Nucleus accumbens (tissue), 56 donors: Measurements from ENCODE around the gene ANO3.

Source experiments
- DNase-seq, 56 donors: peaks; one replicate each; lab custom pipeline; 2025; lab: John Stamatoyannopoulos, UW

ANO3 gene

DNA sequence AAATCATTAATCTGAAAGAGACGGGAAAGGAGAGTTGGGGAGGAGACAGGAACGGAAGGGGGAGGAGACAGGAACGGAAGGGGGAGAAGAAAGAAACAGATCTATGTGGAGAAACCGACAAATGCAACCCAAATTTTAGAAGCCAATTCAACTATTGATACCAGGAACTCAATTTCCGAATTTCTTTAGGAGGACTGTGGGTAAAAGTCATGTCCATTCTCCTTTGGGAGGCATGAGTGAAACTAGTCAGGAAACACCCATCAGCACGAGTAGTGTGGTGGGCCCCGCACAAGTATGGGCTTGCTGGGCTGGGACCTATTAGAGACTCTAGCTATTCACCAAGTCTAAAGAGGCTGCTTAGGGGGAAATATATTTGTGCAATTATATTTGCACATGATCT lies 18.1 kb downstream of the ANO3 start:
- no peak for DNase-seq

DNA sequence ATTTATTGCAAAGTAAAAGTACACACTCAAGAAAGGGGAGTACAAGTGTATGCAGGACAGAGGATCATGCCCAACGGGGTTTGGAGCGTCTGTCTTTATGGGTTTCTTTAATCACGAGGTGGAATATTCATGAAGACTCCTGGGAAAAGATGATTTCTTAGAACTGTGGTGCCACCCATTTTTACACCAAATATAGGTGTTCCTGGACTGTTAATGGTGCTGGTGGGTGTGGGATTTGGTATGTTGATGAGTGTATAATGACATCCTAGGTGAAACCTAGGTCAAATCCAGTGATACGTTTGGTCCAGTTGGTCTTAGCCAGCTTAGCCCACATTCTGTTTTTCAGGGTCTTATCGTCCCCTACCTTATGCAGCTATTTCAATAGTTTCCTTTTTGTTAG lies 21.1 kb downstream of the ANO3 start:
- DNase-seq, result no peak

DNA sequence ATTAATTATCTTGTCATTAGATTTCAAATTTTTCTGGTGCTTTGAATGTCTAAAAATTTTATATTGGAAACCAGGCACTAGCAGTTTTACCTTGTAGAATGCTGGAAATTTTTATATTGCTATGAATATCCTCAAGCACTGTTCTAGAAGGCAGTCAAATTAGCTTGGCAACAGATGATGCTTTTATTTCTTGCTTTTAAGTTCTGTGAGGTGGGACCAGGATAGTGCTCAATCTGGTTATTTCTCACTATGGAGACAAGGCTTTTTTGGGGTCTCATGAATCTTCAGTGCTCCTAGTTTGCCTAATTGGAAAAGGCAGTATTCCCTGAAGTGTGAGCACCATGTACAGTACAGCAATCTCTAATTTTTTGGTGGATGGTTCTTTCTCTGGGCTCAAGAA lies 27.1 kb downstream of the ANO3 start:
- no peak for DNase-seq

DNA sequence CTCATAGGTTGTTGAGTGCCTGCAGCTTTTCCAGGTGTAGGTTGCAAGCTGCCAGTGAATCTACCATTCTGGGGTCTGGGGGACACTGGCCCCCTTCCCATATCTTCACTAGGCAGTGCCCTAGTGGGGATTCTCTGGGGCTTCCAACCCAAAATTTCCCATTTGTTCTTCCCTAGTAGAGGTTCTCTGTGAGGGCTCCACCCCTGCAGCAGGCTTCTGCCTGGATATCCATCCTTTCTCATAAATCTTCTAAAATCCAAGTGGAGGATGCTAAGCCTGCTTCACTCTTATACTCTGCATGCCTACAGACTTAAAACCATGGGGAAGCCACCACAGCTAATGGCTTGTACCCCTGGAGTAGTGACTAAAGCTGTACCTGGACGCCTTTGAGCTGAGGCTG lies 33.4 kb downstream of the ANO3 start:
- DNase-seq, result no peak

DNA sequence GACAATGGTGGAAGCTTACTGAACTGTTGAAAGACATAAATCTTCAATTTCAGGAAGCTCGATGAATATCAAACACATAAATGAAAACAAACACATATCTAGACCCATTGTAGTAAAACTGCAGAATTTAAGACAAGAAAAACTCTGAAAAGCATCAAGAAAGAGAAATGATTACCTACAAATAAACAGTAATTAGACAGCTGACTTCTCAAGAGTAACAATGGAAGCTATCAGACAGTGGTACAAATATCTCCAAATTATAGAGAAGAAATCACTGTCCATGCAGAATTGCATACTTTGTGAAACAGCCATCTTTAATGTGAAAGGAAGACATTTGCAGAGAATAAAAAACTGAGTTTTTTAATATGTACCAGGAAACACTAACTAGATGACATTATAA lies 45.7 kb downstream of the ANO3 start:
- no peak for DNase-seq

DNA sequence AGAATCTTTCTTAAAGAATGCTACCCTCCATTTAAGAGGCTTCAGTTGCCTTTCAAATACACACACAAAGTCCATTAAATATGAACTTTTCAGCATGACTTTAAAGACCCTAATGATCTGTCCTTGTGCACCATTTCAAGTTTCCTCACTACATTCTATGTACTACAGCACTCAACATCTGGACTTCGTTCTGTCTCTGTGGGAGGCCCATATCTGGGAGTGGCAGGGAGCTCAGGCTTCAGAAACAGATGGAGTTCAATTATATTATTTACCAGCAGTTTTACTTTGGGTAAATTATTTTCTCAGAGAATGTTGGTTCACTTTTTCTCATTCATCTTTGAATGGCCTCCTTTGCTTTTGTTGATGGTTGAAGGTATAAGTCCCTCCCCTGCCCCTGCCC lies 67.4 kb downstream of the ANO3 start:
- DNase-seq, result no peak

DNA sequence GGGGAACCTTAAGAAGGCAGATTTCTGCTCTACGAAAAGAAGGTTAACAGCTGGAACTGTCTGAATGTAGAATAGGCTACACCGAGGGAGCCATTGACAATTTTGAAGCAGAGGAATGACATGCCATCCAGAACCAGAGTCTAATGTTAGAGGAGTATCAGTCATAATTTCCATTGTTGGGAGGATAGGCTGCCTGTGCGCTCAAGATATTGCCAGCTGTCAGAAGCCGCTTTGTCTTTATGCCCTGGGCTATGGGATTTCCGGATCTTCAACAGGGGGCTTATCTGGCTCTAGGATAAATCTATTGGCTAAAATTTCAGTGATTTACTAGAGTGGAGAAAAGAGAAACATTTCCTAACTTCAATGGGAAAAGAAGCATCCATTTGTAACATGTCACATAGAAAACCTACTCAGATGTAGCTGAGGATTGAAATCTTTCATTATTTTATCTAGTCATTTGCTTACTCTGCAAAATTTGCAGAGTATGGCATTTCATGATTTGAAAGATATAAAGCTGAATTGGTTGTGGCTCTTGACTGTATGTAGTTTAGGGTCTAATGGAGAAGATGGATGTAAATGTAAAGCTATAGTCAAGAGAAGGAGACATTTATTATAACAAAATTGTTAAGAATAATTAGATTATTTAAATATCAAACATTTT lies 78.9 kb downstream of the ANO3 start:
- no peak for DNase-seq

DNA sequence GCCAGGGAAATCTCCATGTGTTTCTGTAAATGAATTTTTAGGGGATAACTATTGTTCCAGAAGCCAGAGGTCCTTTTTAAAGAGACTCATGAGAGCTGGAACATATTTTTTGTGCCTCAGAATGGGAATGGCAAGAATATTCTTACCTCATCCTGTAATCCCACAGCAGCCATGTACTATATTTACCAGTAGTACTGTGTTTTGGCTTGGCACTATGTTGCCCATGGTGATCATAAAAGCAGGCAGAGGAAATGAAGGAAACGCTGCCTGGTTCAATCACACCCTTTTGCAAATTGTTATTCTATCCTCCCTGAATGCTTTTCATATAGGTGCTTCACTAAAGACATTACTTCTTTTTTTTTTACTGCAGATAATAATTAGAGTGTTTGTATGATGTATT lies 81.0 kb downstream of the ANO3 start:
- DNase-seq, result no peak

DNA sequence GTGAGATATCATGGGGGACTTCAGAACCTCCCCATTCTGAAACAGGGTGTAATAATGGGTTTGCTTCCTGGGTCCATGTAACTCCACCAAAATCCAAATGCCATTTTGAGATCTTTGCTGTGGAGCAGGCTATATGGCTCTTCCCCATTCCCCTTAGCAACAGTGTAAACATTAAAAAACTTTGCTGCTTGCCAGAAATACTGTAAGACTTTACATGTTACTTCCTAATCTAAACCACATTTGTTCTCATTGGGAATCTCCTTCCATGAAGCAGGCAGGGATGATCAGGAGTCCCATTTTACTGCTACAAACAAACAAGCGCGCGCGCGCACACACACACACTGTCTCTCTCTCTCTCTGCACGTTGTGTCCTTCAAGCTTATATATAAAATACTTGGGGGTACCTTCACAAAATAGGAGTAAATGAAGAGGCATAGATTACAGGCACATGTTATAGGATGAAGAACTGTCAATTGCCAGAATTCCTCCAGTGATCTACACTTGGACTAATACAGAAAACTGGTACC lies 86.5 kb downstream of the ANO3 start:
- no peak for DNase-seq

DNA sequence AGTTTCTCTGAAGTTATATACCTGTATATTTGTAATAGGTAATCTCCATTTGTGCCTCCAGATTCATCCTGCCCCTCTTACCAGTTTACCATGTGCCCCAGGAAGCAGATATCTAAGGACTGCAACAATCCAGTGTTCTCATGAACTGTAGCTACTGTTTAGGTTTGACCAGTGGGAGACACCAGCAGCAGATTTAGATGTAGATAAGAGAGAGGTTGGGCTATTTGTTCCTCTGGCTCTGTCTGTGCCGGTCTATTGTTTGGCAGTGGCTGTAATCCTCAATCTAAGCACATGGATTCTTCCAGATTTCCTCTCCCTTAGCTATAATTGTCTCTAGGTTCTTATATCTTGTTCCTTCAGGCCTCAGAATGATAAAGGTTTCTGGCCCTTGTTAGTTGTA lies 88.4 kb downstream of the ANO3 start:
- no peak for DNase-seq

DNA sequence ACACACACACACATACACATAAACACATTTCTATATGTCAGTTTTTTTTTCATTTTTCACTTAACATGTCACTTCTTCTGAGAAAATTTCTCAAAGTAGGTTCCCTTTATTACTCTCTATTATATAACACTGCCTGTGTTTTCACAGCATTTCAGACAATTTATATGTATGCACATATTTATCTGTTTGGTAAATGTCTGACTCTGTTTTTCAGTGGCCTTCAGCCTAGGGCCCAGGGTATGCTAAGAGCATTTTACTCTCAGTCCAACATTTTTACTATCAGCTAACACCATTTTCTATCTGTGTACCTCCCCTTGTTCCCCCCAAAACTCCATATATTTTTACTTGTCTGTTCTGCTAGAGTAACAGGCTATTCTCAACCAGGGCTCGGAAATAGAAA lies 92.3 kb downstream of the ANO3 start:
- DNase-seq, result no peak

DNA sequence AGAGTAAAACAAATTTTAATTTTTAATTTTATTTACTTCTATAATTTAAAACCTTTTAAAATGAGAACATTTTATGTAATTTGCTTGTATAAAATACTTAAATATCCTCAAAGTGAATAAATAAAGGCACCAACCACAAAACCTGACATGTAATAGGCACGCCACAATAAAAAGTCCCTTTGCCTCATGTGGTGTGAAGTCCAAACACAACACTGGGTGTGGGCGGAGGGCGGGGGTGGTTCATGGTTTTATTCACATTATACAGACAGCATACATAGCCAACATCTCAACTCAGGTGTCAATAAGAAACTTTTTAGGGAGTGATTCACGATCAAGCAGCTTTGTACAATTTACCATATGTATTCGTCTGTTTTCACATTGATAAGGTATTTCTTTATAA lies 107.9 kb downstream of the ANO3 start:
- DNase-seq, result no peak

DNA sequence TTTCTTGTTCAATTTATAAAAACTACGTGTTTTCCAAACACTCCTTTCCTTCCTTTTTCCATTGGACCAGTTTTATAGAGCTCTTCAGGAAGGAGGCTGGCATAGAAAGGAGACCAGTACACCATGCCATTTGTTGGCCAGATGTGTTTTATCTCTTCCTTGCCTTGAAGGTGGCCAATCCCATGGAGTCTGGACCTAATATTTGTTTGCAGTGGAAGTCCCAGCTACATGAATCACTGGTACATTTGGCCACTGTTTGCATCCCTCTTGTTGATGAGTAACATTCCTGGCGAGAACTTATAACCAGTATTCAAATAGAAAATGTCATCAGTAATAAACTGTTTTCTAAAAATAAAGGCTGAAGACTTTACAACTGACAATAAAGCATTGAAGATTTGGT lies 110.2 kb downstream of the ANO3 start:
- DNase-seq, result no peak

DNA sequence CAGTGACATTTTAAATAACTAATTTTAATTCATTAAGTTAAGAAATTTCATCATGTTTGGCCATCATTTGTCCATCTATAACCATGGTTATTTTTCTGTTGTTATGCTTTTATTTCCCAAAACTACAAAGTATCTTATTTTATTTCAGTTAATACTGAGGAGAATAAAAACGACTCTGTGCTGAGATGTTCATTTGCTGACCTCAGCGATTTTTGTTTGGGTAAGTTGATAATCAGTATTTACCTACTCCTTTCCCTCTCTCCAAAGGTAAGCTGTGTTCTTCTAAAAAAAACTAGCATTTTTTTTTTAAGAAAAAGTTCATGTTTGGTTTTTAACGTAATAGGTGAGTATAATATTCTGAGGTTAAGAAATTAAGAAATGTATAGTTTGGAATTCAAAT lies 111.7 kb downstream of the ANO3 start:
- no peak for DNase-seq

DNA sequence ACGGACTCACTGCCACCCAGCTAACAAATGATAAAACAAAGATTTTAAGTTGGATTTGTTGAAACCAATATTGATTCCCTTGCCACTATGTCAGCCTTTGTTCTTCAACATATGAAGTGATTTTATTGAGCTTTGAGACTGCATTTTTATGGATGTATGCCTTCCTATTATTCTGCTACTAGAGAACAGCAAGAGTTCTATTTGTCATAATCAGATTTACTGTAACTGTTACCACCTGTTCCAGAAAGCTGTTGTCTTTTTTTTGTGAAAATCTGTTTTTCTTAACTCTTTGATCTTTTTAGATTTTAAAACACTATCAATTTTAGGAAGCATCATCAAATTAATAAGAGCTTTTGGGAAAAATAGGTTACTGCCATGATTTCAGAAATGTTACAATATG lies 125.7 kb downstream of the ANO3 start:
- no peak for DNase-seq

DNA sequence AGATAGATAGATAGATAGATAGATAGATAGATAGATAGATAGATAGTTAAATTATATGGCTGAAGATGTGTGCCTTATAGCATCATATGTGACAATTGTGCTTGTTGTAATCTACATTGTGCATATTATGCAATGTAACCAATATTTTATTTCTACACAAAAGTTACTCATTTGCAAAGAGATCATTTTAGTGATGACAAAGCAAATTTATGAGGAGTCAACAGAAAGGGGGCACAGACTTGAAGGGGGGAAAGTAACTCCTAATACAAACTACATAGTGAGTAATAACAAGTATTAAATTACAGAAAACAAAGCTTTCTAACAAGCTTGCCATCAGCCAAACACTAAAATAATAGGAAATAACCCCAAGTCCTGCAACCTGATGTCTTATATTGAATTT lies 133.3 kb downstream of the ANO3 start:
- DNase-seq, result no peak

DNA sequence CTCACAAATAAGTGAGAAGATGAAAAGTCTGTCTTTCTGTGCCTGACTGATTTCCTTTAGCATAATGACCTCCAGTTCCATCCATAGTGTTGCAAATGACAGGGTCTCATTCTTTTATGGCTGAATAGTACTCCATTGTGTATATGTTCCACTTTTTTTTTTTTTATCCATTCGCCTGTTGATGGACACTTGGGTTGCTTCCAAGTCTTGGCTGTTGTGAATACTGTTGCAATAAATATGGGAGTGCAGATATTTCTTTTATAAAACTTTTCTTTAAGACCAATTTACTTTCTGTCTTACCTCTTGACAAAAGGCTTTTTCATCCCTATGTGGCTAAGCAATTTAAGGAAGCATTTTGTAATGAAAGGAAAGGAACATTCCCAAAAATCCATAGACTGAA lies 135.6 kb downstream of the ANO3 start:
- DNase-seq, result no peak

DNA sequence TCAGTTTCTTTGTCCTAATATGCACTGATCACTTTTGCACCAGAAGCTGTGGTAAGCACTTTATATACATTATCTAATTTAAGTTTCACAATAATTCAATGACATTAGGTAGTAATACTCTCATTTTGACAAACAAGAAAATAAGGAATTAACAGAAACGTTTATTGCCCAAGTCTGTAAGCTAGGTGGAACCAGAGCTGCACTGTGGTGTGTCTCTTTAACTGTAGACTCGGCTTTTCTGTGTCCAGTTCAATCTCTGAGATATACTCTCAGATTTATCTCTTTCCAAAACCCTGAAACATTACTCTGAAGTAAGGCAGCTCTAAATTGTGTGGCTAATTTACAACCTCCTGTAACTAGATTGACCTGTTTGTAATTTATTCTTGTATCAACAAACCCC lies 139.1 kb downstream of the ANO3 start:
- no peak for DNase-seq

DNA sequence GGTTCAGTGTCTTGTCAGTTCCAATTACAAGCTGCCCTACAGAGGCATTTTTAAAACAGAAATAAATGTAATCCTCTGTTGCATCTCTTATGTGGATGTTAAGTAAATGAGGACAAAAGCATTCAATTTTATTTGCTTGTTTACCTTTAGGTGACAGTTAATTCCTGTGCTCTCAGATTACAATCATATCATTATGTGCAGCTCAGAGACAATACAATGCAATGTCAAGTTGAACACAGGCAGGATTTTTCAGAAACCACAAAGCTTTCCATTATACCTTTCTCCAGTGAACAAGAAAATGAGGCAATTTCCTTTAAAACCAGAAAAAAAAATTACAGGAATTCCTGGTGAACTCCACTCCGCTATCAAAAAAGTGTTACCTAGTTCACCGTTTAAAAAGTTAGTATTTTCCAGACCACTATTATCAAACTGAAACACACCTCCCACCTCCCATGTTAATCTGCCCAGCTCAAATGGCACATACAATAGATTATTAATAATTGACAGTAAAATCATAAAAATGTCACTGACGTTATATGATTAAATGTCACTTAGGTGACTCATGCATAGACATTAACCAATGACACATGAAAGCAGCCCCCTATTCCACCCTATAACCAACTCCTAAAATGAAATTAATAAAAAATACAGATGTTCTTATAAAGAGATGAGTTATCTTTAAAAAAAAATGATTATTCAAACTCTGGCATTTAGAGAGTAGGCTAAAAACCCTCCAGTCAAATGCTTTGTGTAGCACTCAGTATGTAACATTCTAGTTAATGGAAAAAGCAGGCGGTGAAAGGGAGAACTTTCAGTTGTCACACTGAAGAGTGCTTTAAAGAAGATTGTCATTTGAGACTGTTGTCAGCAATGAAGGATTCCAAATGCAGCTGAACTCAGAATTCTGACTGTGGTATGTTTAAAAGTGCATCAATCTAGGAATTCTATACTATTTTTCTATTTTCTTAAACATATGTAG lies 141.6 kb downstream of the ANO3 start:
- DNase-seq, result no peak

DNA sequence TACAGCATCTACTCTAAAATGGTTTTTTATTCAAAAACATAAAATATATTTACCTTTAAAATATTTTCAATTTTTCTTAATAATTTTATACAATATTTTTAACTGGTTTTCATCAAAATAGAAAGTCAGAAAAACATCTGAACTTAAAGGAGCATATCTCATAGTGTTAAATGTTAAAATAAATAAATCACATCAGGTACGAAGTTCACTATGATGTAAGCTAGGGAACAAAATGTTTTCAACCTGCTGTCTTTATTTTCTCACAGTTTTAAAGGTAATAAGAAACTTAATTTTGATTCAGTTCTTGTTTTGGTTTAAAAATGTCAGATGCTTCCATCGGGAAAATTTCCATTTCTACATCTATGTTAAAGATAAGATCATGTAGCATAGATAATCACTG lies 142.5 kb downstream of the ANO3 start:
- no peak for DNase-seq

DNA sequence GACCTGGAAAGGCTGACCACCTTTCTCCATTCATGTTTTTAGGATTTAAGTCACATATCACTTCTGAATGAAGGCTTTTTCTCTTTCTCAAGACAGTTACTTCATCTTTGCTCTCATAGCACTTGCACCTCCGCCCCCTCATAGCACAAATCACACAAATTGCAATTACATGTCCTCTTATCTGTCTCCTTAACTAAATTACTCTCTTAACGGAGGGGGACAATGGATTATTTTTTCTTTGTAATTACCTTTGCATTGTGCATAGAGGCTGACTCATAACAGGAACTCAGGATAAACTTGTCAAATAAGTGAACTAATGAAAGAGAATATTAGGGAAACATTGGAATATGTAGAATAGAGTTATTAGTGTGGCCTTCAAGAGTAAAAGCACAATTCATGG lies 145.5 kb downstream of the ANO3 start:
- DNase-seq, result no peak

DNA sequence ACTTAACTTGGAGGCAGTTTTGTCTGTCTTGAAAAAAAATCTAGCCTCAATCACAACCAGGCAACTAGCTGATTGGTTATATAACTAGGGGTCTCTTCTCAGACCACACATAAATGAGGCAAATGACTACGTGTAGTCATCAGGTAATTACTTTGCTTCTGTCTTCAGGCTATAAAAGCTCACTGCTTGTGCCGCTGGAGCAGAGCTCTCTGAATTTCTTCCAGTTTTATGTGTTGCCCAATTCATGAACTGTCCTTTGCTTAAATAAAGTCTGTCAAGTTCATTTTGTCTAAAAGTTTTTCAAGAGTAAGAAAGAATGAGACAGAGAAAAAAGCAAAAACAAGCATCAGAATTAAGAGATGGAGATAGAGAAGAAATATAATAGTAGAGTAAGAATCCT lies 146.8 kb downstream of the ANO3 start:
- no peak for DNase-seq
